Measurements from ENCODE around the gene SNX24.

The SNX24 gene

DNA sequence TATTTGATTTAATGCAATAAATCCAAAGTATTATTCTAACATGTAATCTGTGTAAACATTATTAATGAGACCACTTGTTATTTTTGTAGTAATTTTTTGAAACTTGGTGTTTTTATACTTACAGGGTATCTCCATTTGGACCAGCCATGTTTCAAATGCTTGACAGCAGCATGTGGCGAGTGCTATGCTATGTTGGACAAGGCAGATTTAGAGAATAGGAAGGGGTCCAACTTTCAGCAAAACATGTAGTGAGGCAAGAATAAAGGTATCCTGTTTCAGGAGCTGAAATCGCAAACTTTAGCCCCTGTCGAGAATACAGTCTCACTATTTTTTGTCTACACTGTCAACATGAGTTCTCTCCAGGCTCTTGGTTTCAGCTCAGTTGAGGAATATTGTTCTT, 33.7 kb downstream of the SNX24 start:
- Histone ChIP-seq H3K4me1 (ENCODE audit: control insufficient read depth, insufficient read depth, low read length) (no peaks in the 10 kb centered on the region), H3K36me3 (ENCODE audit: control insufficient read depth, insufficient read depth, low read length) (no peaks in the 10 kb centered on the region), H3K27ac (ENCODE audit: low read depth, low read length) (no peak overlapping the region), H3K27me3 (ENCODE audit: control insufficient read depth, insufficient read depth, low read length) (no peaks in the 10 kb centered on the region), H3K9ac (ENCODE audit: low read length) (no peak overlapping the region), H3K4me3 (ENCODE audit: low read length) (no peak overlapping the region)

GRCh38 chr5:122880170-122880689, 34.8 kb downstream of the SNX24 start:
- H3K4me1 ChIP-seq (ENCODE audit: control insufficient read depth, insufficient read depth, low read length) = no peaks in the 10 kb centered on the region
- H3K9ac ChIP-seq (ENCODE audit: low read length) = no peak overlapping the region
- no peaks in the 10 kb centered on the region for H3K27me3 ChIP-seq (ENCODE audit: control insufficient read depth, insufficient read depth, low read length)
- H3K36me3 ChIP-seq (ENCODE audit: control insufficient read depth, insufficient read depth, low read length) = no peaks in the 10 kb centered on the region
- H3K4me3 ChIP-seq (ENCODE audit: low read length) = no peak overlapping the region
- no peak overlapping the region for H3K27ac ChIP-seq (ENCODE audit: low read depth, low read length)

- H3K4me3 ChIP-seq (ENCODE audit: low read length) = no peak overlapping the region
- H3K27ac ChIP-seq (ENCODE audit: low read depth, low read length) = no peak overlapping the region
- H3K9ac ChIP-seq (ENCODE audit: low read length) = no peak overlapping the region
- no peaks in the 10 kb centered on the region for H3K27me3 ChIP-seq (ENCODE audit: control insufficient read depth, insufficient read depth, low read length)
- H3K4me1 ChIP-seq (ENCODE audit: control insufficient read depth, insufficient read depth, low read length) = no peaks in the 10 kb centered on the region
- H3K36me3 ChIP-seq (ENCODE audit: control insufficient read depth, insufficient read depth, low read length) = no peaks in the 10 kb centered on the region
Observed at GRCh38 chr5:122880749-122881148, 35.3 kb downstream of the SNX24 start.

DNA sequence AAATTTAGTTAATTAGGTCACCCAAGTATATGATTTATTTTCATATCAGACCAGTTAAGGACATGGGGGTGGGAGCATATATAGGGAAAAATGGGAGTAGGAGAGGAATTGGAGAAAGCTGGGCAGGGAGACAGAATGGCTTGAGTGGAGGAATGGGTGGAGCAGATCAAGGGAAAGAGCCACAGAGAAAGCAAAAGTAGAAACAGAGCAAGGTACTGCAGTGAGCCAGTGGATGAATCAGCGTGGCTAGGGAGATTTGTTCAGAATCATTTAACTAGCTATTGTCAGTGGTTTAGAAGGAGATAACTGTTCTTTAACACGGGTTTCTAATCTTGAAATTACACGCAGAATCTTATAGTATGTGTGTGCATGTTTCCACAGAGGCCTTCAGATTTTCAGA, 37.4 kb downstream of the SNX24 start:
- no peak overlapping the region for H3K27ac ChIP-seq (ENCODE audit: low read depth, low read length)
- H3K4me3 ChIP-seq (ENCODE audit: low read length) = no peak overlapping the region
- H3K36me3 ChIP-seq (ENCODE audit: control insufficient read depth, insufficient read depth, low read length) = no peaks in the 10 kb centered on the region
- H3K4me1 ChIP-seq (ENCODE audit: control insufficient read depth, insufficient read depth, low read length) = no peaks in the 10 kb centered on the region
- H3K27me3 ChIP-seq (ENCODE audit: control insufficient read depth, insufficient read depth, low read length) = no peaks in the 10 kb centered on the region
- no peak overlapping the region for H3K9ac ChIP-seq (ENCODE audit: low read length)

- no peaks in the 10 kb centered on the region for H3K4me1 ChIP-seq (ENCODE audit: control insufficient read depth, insufficient read depth, low read length)
- H3K4me3 ChIP-seq (ENCODE audit: low read length) = no peak overlapping the region
- H3K27ac ChIP-seq (ENCODE audit: low read depth, low read length) = no peak overlapping the region
- H3K9ac ChIP-seq (ENCODE audit: low read length) = no peak overlapping the region
- H3K27me3 ChIP-seq (ENCODE audit: control insufficient read depth, insufficient read depth, low read length) = no peaks in the 10 kb centered on the region
- H3K36me3 ChIP-seq (ENCODE audit: control insufficient read depth, insufficient read depth, low read length) = no peaks in the 10 kb centered on the region
Observed at GRCh38 chr5:122885045-122885517, 39.7 kb downstream of the SNX24 start.

GRCh38 chr5:122885891-122886290, 40.5 kb downstream of the SNX24 start:
- H3K36me3 ChIP-seq (ENCODE audit: control insufficient read depth, insufficient read depth, low read length) = no peaks in the 10 kb centered on the region
- no peaks in the 10 kb centered on the region for H3K27me3 ChIP-seq (ENCODE audit: control insufficient read depth, insufficient read depth, low read length)
- no peaks in the 10 kb centered on the region for H3K4me1 ChIP-seq (ENCODE audit: control insufficient read depth, insufficient read depth, low read length)
- no peak overlapping the region for H3K27ac ChIP-seq (ENCODE audit: low read depth, low read length)
- H3K9ac ChIP-seq (ENCODE audit: low read length) = no peak overlapping the region
- no peak overlapping the region for H3K4me3 ChIP-seq (ENCODE audit: low read length)

DNA sequence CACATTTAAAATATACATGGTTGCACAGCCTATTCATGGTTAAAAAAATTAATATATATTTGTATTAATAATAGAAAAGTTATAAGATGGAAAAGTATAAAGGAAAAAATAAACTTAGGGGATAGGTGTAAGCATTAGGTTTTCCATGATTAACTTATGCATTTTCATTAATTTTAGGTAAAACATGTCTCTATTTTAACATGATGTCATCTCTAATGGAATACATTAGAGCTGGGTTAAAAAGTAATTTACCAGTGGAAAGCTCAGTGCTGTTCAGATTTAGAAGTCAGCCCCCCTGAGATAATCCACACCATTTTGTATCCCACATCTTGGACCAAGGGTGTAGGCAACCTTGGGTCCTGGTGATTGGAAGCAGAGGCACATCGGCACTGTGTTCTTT, 49.7 kb downstream of the SNX24 start:
- no peak overlapping the region for H3K4me3 ChIP-seq (ENCODE audit: low read length)
- no peaks in the 10 kb centered on the region for H3K27me3 ChIP-seq (ENCODE audit: control insufficient read depth, insufficient read depth, low read length)
- no peaks in the 10 kb centered on the region for H3K36me3 ChIP-seq (ENCODE audit: control insufficient read depth, insufficient read depth, low read length)
- no peaks in the 10 kb centered on the region for H3K4me1 ChIP-seq (ENCODE audit: control insufficient read depth, insufficient read depth, low read length)
- no peak overlapping the region for H3K9ac ChIP-seq (ENCODE audit: low read length)
- H3K27ac ChIP-seq (ENCODE audit: low read depth, low read length) = no peak overlapping the region

- H3K36me3 ChIP-seq (ENCODE audit: control insufficient read depth, insufficient read depth, low read length) = no peaks in the 10 kb centered on the region
- H3K4me1 ChIP-seq (ENCODE audit: control insufficient read depth, insufficient read depth, low read length) = no peaks in the 10 kb centered on the region
- no peak overlapping the region for H3K27ac ChIP-seq (ENCODE audit: low read depth, low read length)
- H3K9ac ChIP-seq (ENCODE audit: low read length) = no peak overlapping the region
- no peak overlapping the region for H3K4me3 ChIP-seq (ENCODE audit: low read length)
- no peaks in the 10 kb centered on the region for H3K27me3 ChIP-seq (ENCODE audit: control insufficient read depth, insufficient read depth, low read length)
Observed at GRCh38 chr5:122896598-122897282, 51.3 kb downstream of the SNX24 start.

DNA sequence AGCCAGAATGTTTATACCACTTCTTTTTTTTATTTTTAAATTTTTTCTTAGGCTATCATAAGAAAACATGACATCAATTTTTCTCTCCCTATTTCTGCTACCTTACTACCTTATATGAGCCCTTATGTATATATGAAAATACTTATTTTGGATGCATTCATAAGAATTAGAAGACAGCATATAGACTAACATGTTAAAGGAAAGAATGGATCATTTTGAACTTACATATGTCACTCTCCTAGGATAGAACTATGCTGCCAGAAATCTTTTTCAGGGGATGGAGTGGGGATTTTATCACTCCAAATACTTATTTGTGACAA, 51.8 kb downstream of the SNX24 start:
- no peaks in the 10 kb centered on the region for H3K4me1 ChIP-seq (ENCODE audit: control insufficient read depth, insufficient read depth, low read length)

DNA sequence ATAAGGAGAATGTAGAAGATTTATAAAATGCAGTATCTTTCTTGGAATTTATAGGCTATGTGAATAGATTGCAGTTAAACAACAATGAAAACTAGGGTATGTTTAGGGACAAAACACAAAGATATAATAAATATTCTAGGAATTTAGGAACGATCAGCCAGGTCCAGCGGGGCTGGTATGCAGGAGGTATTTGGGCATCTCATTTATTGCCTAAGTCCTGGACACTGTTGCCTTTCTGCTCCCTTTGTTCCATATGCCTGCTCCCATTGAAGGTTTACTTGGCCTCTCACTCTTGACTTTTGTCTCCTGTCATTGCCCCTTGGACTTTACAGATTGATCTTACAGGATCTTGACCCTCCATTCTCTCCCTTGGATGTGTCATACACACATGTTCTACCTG, 55.9 kb downstream of the SNX24 start:
- H3K36me3 ChIP-seq (ENCODE audit: control insufficient read depth, insufficient read depth, low read length) = no peaks in the 10 kb centered on the region
- H3K27me3 ChIP-seq (ENCODE audit: control insufficient read depth, insufficient read depth, low read length) = no peaks in the 10 kb centered on the region
- H3K4me1 ChIP-seq (ENCODE audit: control insufficient read depth, insufficient read depth, low read length) = no peaks in the 10 kb centered on the region
- no peak overlapping the region for H3K4me3 ChIP-seq (ENCODE audit: low read length)
- H3K9ac ChIP-seq (ENCODE audit: low read length) = no peak overlapping the region
- H3K27ac ChIP-seq (ENCODE audit: low read depth, low read length) = no peak overlapping the region

More for the DNA sequence above, 51.8 kb downstream of the SNX24 start:
- Histone ChIP-seq H3K4me3 (ENCODE audit: low read length) (no peak overlapping the region), H3K36me3 (ENCODE audit: control insufficient read depth, insufficient read depth, low read length) (no peaks in the 10 kb centered on the region), H3K27me3 (ENCODE audit: control insufficient read depth, insufficient read depth, low read length) (no peaks in the 10 kb centered on the region), H3K9ac (ENCODE audit: low read length) (no peak overlapping the region), H3K27ac (ENCODE audit: low read depth, low read length) (no peak overlapping the region)

GRCh38 chr5:122902263-122902662, 56.9 kb downstream of the SNX24 start:
- Histone ChIP-seq H3K4me1 (ENCODE audit: control insufficient read depth, insufficient read depth, low read length) (peaks cover 6% of the 10 kb centered on the region), H3K27ac (ENCODE audit: low read depth, low read length) (no peak overlapping the region), H3K27me3 (ENCODE audit: control insufficient read depth, insufficient read depth, low read length) (no peaks in the 10 kb centered on the region), H3K4me3 (ENCODE audit: low read length) (no peak overlapping the region), H3K36me3 (ENCODE audit: control insufficient read depth, insufficient read depth, low read length) (no peaks in the 10 kb centered on the region), H3K9ac (ENCODE audit: low read length) (no peak overlapping the region)

- Histone ChIP-seq H3K4me1 (ENCODE audit: control insufficient read depth, insufficient read depth, low read length) (peaks cover 10% of the 10 kb centered on the region), H3K9ac (ENCODE audit: low read length) (no peak overlapping the region), H3K36me3 (ENCODE audit: control insufficient read depth, insufficient read depth, low read length) (no peaks in the 10 kb centered on the region), H3K27ac (ENCODE audit: low read depth, low read length) (no peak overlapping the region), H3K27me3 (ENCODE audit: control insufficient read depth, insufficient read depth, low read length) (no peaks in the 10 kb centered on the region), H3K4me3 (ENCODE audit: low read length) (no peak overlapping the region)
Observed at GRCh38 chr5:122906768-122907167, 61.4 kb downstream of the SNX24 start.

GRCh38 chr5:122907276-122907675, 61.9 kb downstream of the SNX24 start:
- peaks cover 10% of the 10 kb centered on the region for H3K4me1 ChIP-seq (ENCODE audit: control insufficient read depth, insufficient read depth, low read length)
- H3K36me3 ChIP-seq (ENCODE audit: control insufficient read depth, insufficient read depth, low read length) = no peaks in the 10 kb centered on the region
- H3K4me3 ChIP-seq (ENCODE audit: low read length) = no peak overlapping the region
- no peak overlapping the region for H3K27ac ChIP-seq (ENCODE audit: low read depth, low read length)
- no peaks in the 10 kb centered on the region for H3K27me3 ChIP-seq (ENCODE audit: control insufficient read depth, insufficient read depth, low read length)
- no peak overlapping the region for H3K9ac ChIP-seq (ENCODE audit: low read length)
